Measurements from ENCODE around the gene SLC35F4.

GRCh38 chr14:57568554-57568953 lies 297.3 kb downstream of the SLC35F4 start:
- TF ChIP-seq, protein P1, sequence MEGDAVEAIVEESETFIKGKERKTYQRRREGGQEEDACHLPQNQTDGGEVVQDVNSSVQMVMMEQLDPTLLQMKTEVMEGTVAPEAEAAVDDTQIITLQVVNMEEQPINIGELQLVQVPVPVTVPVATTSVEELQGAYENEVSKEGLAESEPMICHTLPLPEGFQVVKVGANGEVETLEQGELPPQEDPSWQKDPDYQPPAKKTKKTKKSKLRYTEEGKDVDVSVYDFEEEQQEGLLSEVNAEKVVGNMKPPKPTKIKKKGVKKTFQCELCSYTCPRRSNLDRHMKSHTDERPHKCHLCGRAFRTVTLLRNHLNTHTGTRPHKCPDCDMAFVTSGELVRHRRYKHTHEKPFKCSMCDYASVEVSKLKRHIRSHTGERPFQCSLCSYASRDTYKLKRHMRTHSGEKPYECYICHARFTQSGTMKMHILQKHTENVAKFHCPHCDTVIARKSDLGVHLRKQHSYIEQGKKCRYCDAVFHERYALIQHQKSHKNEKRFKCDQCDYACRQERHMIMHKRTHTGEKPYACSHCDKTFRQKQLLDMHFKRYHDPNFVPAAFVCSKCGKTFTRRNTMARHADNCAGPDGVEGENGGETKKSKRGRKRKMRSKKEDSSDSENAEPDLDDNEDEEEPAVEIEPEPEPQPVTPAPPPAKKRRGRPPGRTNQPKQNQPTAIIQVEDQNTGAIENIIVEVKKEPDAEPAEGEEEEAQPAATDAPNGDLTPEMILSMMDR (conservative IDR thresholded peaks at IDR 0.05 in 1 of 2, IDR thresholded peaks at IDR 0.05 in 1 of 2; ENCODE audit: extremely low read depth in 1 of 2, insufficient read depth in 1 of 2, low read depth in 1 of 2, low read length in 2 of 2): no peak
- TF ChIP-seq EZH2 (IDR thresholded peaks at IDR 0.05; ENCODE audit: borderline replicate concordance, low read length): no peak

Data from mammary epithelial cell (primary cell).